ACC112 (cell line): ENCODE results near the gene CEP97.
"Not testable (repeated sequence)": the region's sequence is repeated elsewhere in the genome, so short reads cannot be mapped to it uniquely, and the experiment has no call there.

ENCODE experiments used
- H2AFZ ChIP-seq: fragments of 200-600 bp; sonication (generic); one replicate; pipeline ENCODE4 v1.6.0; 2017; ENCODE audit warnings: antibody characterized with exemption, low read length; ENCODE audit not compliant: unreplicated experiment
- H3K27ac ChIP-seq: fragments of 200-600 bp; sonication (generic); 2 replicates; pipeline ENCODE4 v1.5.1; 2014; ENCODE audit warnings: low read depth, mild to moderate bottlenecking, antibody characterized with exemption, low read length, moderate library complexity
- H3K27me3 ChIP-seq: fragments of 200-600 bp; sonication (generic); 2 replicates; pipeline ENCODE4 v1.6.1; 2014; ENCODE audit warnings: mild to moderate bottlenecking, antibody characterized with exemption, low read length, moderate library complexity, mixed read lengths; ENCODE audit not compliant: insufficient read depth
- H3K36me3 ChIP-seq: fragments of 200-600 bp; sonication (generic); 2 replicates; pipeline ENCODE4 v1.6.1; 2016; ENCODE audit warnings: mild to moderate bottlenecking, antibody characterized with exemption, low read length, moderate library complexity, mixed read lengths; ENCODE audit not compliant: insufficient read depth
- H3K4me1 ChIP-seq: fragments of 200-600 bp; sonication (generic); one replicate; pipeline ENCODE4 v1.6.1; 2016; ENCODE audit warnings: low read length, mixed read lengths; ENCODE audit not compliant: insufficient read depth, unreplicated experiment, control insufficient read depth
- H3K4me3 ChIP-seq: fragments of 200-600 bp; sonication (generic); 2 replicates; pipeline ENCODE4 v1.5.1; 2014; ENCODE audit warnings: mild to moderate bottlenecking, low read depth, low read length
- H3K79me2 ChIP-seq: fragments of 200-600 bp; sonication (generic); one replicate; pipeline ENCODE4 v1.6.0; 2016; ENCODE audit warnings: low read length; ENCODE audit not compliant: control insufficient read depth, unreplicated experiment, insufficient read depth

Gene CEP97

GRCh38 chr3:101704639-101705038 is 19.8 kb upstream of the CEP97 start:
- H3K4me3 ChIP-seq, H3K27ac ChIP-seq, H3K36me3 ChIP-seq, H2AFZ ChIP-seq, H3K79me2 ChIP-seq, H3K27me3 ChIP-seq, H3K4me1 ChIP-seq: not testable (repeated sequence)

DNA sequence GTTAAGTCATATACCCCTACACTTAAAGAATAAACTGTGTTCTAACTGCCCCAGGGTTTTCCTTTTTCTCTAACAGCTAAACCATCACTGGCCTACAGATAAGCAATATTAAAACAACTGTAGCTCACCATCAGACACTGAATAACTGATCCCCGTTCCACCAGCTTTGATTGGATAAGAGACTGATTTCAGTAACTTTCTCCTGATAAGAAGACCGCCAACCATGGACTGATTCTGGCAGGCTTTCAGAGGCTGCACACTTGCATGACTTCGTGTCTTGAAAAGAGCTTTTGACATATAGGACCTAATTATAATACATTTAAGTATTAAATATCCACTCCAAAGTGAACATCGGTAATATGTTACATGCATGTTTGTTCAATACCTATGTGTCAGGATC is 15.3 kb upstream of the CEP97 start:
- Histone ChIP-seq H3K4me1 (no peaks in the 10 kb centered on the region), H3K27ac (no peak overlapping the region), H2AFZ (no peak overlapping the region), H3K79me2 (no peaks in the 10 kb centered on the region), H3K27me3 (no peaks in the 10 kb centered on the region), H3K36me3 (no peaks in the 10 kb centered on the region), H3K4me3 (no peak overlapping the region)

DNA sequence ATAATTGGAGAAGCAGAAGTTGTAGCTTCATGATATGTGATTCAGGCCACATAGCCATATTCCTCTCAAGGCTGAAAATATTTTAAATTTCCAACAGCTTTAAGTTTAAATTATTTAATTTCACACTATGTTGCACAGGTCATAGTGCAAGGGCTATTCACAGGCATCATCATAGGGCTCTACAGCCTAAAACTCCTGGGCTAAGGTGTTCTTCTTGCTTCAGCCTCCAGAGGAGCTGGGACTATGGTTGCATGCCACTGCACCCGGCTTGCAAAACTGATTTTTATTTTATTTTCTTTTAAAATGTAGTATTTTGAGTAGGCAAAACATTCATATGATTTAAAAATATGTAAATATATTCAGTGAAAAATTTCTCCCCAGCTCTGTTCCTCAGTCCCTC is 6.0 kb upstream of the CEP97 start:
- no peak overlapping the region for H3K27ac ChIP-seq
- H3K4me1 ChIP-seq, result peaks cover 5% of the 10 kb centered on the region
- H3K4me3 ChIP-seq, result no peak overlapping the region
- no peaks in the 10 kb centered on the region for H3K27me3 ChIP-seq
- no peaks in the 10 kb centered on the region for H3K36me3 ChIP-seq
- no peaks in the 10 kb centered on the region for H3K79me2 ChIP-seq
- no peak overlapping the region for H2AFZ ChIP-seq

DNA sequence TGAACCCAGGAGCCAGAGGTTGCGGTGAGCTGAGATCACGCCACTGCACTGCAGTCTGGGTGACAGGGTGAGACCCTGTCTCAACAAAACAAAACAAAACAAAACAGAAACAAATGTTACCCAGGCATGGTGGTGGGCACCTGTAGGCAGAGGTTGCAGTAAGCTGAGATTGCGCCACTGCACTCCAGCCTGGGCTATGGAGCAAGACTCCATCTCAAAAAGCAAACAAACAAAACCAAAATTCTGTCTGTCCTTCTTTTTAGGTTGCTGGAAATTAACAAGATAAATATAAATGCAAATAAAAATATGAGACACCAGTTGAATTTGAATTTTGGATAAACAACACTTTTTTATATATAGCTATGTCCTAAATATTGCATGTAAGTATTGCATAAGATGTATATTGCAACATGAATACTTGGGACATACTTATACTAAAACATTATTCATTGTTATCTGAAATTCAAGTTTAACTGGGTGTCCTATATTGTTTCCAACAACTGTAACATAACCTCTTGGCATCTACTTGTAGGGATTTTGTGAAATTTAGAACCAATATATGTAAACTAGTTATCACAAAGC is 4.7 kb upstream of the CEP97 start:
- H3K4me1 ChIP-seq, result peaks cover 5% of the 10 kb centered on the region
- H3K79me2 ChIP-seq, result no peaks in the 10 kb centered on the region
- no peaks in the 10 kb centered on the region for H3K27me3 ChIP-seq
- H3K4me3 ChIP-seq, result no peak overlapping the region
- no peak overlapping the region for H3K27ac ChIP-seq
- no peaks in the 10 kb centered on the region for H3K36me3 ChIP-seq
- H2AFZ ChIP-seq, result no peak overlapping the region

DNA sequence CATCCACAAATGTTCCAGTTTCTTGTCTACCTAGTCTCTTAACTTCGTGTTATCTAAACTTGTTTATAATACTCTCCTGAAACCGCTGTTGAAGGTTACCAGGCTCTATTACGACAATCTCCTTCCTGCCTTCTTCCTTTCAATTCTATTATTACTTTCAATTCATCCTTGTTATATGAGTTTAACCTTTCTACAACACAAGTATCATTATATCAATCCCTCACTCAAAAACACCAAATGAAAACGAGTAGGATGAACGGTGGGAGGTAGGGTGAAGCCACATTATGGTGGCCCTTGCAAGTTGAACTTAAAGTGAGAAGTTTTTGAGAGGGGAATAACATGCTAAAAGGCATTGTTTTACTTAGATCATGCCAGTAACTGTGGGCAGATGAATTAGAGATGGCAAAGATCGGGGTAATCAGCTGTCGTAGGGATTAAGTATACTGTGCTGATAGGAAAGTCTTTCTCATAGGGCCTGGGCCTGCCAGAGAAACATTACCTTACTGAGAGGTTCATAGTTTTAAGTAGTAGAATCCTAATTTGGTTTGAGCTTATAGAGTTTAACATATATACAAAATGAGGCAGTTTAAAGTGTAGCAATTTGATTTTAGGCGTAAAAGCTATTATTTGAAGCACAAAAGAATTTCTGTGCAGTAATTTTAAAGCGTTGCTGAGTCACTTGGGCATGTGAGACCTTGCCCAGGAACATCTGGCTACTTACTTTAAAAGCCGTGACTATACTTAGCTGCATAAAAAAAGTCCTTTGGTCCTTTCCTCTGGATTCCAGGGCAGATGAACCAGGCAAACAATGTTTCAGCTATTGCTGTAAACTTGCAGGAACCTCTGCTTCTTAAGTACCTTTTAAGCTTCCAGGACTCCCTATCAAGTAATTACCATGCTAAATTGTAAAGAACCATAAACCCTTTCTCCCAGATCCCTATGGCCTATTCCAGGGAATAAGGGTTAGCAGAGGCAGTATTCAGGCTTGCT is 3.3 kb upstream of the CEP97 start:
- H3K79me2 ChIP-seq, result peaks cover 13% of the 10 kb centered on the region
- H3K4me3 ChIP-seq, result no peak overlapping the region
- peak overlapping the region; percentile 39 for H2AFZ ChIP-seq
- H3K27ac ChIP-seq, result no peak overlapping the region
- H3K27me3 ChIP-seq, result no peaks in the 10 kb centered on the region
- peaks cover 5% of the 10 kb centered on the region for H3K4me1 ChIP-seq
- H3K36me3 ChIP-seq, result no peaks in the 10 kb centered on the region

DNA sequence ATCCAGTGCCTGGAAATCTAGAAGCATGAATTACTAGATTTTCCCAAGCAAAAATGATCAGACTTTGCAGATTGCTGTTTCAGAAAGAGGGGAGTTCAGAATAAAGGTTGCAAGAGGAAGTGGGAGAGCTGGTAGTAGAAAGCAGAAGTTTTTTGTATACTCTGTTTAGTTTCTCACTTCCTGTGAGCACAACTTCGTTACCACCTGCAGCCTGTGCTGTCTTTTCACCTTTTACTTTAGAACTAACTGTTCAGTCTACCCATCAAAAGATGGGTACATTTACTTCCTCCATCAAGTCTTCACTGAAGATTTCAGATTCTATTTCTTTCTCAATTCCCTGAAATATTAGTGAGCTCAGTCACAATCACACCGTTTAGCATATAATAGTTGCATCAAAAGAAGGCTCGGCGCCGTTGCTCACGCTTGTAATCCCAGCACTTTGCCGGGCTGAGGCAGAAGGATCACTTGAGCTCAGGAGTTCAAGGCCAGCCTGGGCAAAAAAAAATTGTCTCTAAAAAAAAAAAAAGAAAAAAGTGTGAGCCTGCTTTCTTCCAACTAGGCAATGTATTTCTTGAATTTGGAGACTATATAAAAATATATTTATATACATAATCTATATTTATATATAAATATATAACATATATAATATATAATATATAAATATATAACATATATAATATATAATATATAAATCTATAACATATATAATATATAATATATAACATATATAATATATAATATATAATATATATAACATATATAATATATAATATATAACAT is 1.8 kb upstream of the CEP97 start:
- Histone ChIP-seq H2AFZ (no peak overlapping the region), H3K4me3 (no peak overlapping the region), H3K79me2 (peaks cover 19% of the 10 kb centered on the region), H3K27me3 (no peaks in the 10 kb centered on the region), H3K36me3 (no peaks in the 10 kb centered on the region), H3K4me1 (peaks cover 13% of the 10 kb centered on the region), H3K27ac (no peak overlapping the region)

GRCh38 chr3:101725194-101725889 is 928 bp downstream of the CEP97 start:
- Histone ChIP-seq H3K79me2 (peaks cover 19% of the 10 kb centered on the region), H3K36me3 (0 out of 2 replicates have a peak, but pooled peaks cover 6% of the 10 kb centered on the region), H3K27ac (peak overlapping the region; percentile 37)

DNA sequence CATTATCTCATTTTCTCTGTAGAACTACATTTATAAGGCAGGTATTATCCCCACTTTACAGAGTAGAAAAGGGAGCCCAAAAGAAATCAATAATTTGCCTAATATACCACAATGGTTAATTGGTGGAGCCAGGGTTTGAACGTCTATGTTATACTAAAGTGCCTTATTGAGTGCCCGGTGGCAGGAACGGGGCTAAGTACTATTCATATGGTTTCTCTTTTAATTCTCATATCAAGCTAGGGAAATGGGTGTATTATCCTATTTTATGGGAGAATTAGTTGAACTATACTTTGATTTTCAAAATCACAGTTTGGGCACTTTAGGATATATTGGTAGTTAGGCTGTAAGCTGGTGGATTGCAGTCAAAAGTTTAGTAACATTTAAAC is 1.5 kb downstream of the CEP97 start:
- Histone ChIP-seq H3K36me3 (0 out of 2 replicates have a peak, but pooled peaks cover 6% of the 10 kb centered on the region), H3K27me3 (no peaks in the 10 kb centered on the region), H2AFZ (peak overlapping the region; percentile 83), H3K27ac (no peak overlapping the region), H3K79me2 (peaks cover 19% of the 10 kb centered on the region), H3K4me1 (peaks cover 8% of the 10 kb centered on the region), H3K4me3 (peak overlapping the region; percentile 82)

More at GRCh38 chr3:101725194-101725889, 928 bp downstream of the CEP97 start:
- H3K27me3 ChIP-seq, result no peaks in the 10 kb centered on the region
- H3K4me3 ChIP-seq, result peak overlapping the region; percentile 82
- peaks cover 8% of the 10 kb centered on the region for H3K4me1 ChIP-seq
- peak overlapping the region; percentile 83 for H2AFZ ChIP-seq

- Histone ChIP-seq H3K27me3 (no peaks in the 10 kb centered on the region), H2AFZ (no peak overlapping the region), H3K27ac (no peak overlapping the region), H3K36me3 (peaks cover 32% of the 10 kb centered on the region), H3K79me2 (peaks cover 21% of the 10 kb centered on the region), H3K4me1 (peaks cover 8% of the 10 kb centered on the region), H3K4me3 (no peak overlapping the region)
Measured at GRCh38 chr3:101729586-101729985, 5.2 kb downstream of the CEP97 start.

GRCh38 chr3:101730839-101731238 is 6.4 kb downstream of the CEP97 start:
- no peaks in the 10 kb centered on the region for H3K27me3 ChIP-seq
- H3K4me3 ChIP-seq, result no peak overlapping the region
- H2AFZ ChIP-seq, result no peak overlapping the region
- peaks cover 44% of the 10 kb centered on the region for H3K36me3 ChIP-seq
- peaks cover 11% of the 10 kb centered on the region for H3K79me2 ChIP-seq
- H3K27ac ChIP-seq, result no peak overlapping the region
- peaks cover 8% of the 10 kb centered on the region for H3K4me1 ChIP-seq
